SIG-M5 treated with dmso at 0.1 percent for 504 hours (cell line): Measurements from ENCODE around the gene CAMTA1.
"Not testable (repeated sequence)": the region's sequence is repeated elsewhere in the genome, so short reads cannot be mapped to it uniquely, and the experiment has no call there.

Experiments
- DNase-seq: peaks from one replicate; lab custom pipeline; 2025; ENCODE audit not compliant: unreplicated experiment; lab: John Stamatoyannopoulos, UW

Gene CAMTA1

DNA sequence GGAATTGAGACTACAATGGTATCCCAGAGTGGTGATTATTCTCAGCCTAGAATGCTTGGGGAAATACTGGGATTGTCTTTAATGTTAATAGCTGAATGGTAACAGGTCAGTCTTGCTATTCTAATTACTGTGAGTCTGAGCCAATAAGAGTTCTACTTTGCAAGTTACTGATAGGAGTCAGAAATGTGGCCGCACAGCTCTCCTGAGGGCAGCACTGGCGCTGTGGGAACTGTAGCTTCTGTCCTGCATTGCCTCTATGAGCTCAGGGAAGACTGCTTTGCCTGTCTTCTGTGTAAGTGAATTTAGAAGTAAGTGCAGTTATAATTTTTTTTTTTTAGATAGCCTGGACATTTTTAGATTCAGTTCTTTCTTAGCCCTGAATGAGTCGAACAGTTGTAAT is 975.8 kb downstream of the CAMTA1 start:
- no peak for DNase-seq

GRCh38 chr1:7767176-7767575 is 981.9 kb downstream of the CAMTA1 start:
- DNase-seq = no peak

- DNase-seq = no peak
Observed at GRCh38 chr1:7768583-7768982, 983.3 kb downstream of the CAMTA1 start.

DNA sequence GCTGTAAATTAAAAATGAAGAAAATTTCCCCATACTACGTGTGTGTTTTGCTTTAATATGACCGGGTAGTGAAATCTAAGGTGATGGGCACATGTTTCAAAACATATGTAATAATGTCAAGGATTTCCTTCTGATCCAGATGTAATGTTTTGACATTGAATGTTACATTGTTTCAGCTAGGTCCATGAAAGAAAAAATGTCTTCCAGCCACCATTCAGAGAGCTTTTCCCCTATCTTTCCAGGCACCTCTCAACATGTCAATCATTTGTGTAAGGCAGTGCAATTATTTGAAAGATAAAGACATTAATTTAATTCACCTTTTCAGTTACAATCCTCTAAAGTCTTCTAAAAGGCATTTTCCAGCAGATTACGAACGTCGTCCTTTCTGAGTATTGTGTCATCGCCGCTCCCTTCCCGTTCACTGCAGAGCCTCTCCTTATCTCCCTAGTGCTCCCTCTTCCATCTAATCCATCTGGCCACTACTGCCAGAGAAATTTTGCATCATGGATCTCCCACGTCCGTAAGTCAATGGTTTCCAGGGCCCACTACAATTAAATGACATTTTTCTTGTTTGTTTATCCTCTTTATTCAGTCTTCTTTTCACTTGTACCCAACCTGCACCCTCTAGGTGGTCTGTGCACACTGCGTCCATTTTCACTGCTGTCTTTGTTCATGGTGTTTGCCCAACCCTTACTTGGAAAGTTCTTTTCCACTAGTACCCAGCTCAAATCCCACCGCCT is 984.6 kb downstream of the CAMTA1 start:
- DNase-seq = no peak

- DNase-seq = no peak
Observed at GRCh38 chr1:7770669-7770996, 985.4 kb downstream of the CAMTA1 start.

GRCh38 chr1:7770997-7771822 is 986.0 kb downstream of the CAMTA1 start, which contains the start of gene VAMP3:
Gene VAMP3 (plus strand): TSS chr1:7771296. CDS start chr1:7771384, 88 bp downstream.
- peak; percentile 67 for DNase-seq

DNA sequence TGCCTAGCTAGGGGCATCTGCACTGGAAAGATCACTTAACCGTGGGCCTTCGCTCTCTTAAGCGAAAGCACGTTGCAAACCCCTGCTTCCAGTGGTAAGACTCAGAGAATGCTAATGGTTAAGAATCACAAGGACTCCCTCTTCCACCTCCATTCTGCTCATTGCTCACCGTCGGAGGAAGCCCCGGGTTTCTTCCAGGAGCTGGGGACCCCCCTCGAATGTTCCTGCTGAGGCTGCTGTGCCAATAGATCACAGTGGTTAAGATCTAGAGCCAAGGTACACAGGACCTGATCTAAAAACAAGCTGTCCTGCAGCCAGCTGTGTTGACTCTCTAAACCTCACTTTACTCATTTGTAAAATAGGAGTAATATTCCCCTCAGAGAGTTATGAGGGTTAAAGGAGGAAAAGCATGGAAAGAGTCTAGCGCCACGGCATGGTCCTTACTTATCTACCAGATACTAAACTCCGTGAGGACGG is 986.6 kb downstream of the CAMTA1 start:
- no peak for DNase-seq

GRCh38 chr1:7777591-7777990 is 992.3 kb downstream of the CAMTA1 start:
- DNase-seq = no peak

DNA sequence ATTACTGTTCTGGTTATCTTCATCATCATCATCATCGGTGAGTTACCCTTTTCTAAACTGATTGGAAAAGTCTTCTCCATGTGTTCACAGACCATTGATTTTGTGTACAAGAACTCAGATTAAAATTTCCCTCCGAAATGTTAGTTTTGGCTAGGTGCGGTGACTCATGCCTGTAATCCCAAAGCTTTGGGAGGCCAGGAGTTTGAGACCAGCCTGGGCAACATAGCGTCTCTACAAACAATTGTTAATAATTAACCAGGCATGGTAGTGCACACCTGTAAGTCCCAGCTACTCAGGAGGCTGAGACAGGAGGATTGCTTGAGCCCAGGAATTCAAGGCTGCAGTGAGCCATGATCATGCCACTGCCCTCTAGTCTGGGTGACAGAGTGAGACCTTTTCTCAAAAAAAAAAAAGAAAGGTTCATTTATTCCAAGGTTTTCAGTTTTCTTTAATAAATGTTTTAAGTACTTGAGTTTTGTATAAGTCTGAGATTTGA is 992.9 kb downstream of the CAMTA1 start:
- no peak for DNase-seq

DNA sequence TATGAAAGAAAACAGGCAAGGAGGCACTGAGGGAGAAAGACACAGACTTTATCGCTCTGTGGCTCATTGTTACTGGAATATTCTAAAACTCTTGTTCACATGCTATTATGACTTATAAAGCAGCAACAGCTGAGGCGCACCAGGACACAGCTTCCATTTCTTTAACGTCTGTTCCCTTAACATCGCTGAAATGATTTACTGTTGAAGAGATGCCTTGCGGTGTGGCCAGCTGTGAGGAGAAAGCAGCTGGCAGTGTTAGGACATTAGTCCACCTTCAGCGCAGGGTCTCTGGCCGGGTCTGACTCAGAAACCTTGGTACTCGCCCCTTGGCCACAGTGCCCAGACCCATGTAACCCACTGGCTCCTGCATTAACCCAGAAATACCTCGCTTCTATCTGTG is 995.7 kb downstream of the CAMTA1 start:
- no peak for DNase-seq

DNA sequence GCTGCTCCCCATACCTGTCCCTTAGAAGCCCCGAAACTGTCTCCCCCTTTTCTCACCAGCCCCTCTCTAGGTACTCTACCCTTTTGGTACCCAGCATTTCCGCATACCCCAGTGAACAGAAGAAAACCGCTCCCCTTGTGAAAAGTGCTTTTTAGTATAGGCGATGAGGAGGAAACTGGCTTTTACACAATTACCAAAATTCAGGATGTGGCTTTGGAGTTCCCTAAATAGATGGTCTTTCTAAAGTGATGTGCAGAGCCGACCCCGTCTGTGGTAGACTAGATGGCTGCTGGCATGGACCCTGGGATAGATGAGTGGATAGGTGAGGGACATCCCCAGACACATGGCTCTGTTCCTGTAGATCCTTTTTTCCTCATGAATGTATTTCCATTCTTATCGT is 996.2 kb downstream of the CAMTA1 start:
- DNase-seq = peak; percentile 90

- DNase-seq = peak; percentile 74
Observed at GRCh38 chr1:7781923-7782495, 996.8 kb downstream of the CAMTA1 start.

GRCh38 chr1:7783178-7783711 is 998.0 kb downstream of the CAMTA1 start:
- no peak for DNase-seq

- peak; percentile 77 for DNase-seq
Observed at GRCh38 chr1:7783826-7784491, 998.7 kb downstream of the CAMTA1 start, which contains the start of gene PER3. Gene PER3 (plus strand): TSS chr1:7784291. CDS start chr1:7784878, 587 bp downstream.

DNA sequence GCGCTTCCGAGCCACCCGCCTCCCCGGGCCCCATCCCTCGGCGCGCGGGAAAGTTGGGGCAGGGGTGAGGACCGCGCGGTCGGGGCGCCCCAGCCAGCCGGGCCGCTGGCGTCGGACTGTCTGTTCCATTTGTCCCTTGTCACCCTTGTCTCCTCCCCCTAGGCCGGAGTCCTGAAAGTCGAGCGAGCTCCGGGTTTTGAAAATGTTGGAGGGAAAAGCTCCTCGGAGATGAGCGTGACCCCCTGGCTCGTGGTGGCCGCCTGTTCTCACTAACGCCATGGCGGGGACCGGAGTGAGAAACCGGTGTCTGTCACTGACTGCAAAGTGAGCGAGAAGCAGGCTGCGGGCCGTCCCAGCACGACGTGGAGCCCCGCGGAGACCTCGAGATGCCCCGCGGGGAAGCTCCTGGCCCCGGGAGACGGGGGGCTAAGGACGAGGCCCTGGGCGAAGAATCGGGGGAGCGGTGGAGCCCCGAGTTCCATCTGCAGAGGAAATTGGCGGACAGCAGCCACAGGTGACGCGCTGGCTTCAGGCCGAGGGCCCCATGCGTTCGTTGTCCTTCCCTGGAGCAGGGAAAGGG is 999.3 kb downstream of the CAMTA1 start:
- DNase-seq = no peak

DNA sequence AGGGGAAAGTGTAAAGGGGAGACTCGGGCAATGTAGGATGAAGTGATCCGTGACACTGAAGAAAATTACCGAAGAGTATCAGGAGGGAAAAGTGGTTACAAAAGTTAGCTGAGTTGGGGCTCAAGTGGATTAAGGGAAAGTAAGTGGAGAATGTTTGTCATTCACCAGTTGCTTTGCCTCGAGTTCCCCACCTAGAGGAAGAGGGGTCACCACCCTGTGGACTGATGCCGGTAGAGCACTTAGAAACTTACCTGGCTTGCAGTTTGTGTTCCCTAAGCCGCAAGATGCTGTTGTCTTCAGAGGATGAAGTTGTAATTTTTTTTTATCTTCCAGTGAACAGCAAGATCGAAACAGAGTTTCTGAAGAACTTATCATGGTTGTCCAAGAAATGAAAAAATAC is 999.9 kb downstream of the CAMTA1 start:
- DNase-seq = no peak

DNA sequence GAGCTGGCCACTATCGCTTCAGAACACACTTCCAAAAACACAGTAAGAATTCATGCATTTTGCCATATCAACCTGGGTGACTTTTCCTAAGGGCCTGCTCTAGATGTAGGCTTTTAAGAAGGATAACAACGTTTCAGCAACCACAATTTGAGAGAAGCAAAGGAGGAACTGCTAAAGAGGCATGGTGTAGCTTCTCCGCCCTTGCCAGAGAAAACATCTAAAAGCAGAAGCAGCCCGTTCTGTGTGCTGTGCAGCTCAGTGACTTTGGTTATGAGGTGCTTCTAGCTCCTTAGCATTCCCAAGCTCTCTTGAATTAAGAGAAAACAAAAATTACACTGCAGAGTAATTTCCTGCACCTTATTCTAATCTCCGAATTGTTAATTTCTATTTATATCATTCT is 1001.5 kb downstream of the CAMTA1 start:
- DNase-seq = peak; percentile 58

DNA sequence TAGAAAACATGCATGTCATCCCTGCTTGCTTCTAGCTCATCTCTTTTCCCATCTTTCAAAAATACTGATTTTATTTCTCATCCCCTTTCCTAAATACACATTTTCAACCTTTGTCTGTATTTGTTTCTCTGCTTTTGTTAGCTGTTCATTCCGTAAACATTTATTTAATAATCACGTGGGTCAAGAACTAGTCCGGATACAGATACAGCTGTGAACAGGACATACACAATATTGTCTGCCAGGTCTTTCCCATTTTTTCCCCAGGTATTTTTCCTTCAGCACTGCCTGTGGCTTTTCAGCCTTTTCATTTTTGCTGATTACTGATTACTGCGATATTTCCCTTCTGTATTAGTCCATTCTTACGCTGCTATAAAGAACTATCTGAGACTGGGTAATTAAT is 1004.6 kb downstream of the CAMTA1 start:
- DNase-seq = no peak

GRCh38 chr1:7791027-7791426 is 1005.8 kb downstream of the CAMTA1 start:
- not testable (repeated sequence) for DNase-seq

DNA sequence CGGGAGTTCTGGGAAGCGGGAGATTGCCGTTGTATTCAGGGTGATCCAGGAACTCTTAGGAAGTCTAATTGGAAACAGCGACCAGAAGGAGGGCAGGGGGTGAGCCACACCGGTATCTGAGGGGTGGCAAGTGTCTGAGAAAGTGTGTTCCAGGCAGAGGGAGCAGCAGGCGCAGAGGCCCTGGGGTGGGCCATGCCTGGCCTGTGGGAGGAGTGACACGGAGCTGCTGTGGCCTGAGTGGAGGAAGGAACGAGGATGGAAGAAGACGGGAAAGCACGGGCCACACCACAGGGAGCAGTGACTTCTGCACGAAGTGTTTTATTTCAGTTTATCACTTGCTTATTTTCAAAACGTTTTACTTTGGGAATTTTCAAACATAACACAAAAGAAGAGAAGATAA is 1010.2 kb downstream of the CAMTA1 start:
- no peak for DNase-seq
